Gastrocnemius medialis (tissue), 4 donors: Measurements from ENCODE around the gene CACNA2D2.

Experiments
- POLR2A ChIP-seq, 2 donors: fragments of 450-650 bp; IDR thresholded peaks; one replicate each; pipeline ENCODE4 v1.6.1; 2017; ENCODE audit warnings: antibody characterized with exemption in 2 of 2, mild to moderate bottlenecking in 2 of 2, moderate library complexity in 2 of 2
- TF ChIP-seq, protein P1 (sequence below), 5 experiments: fragments of 450-650 bp in 3 of 5; fragments of 200-600 bp in 2 of 5; sonication (generic) in 2 of 5; IDR thresholded peaks in 4 of 5; conservative IDR thresholded peaks in 1 of 5; 1 replicate in 4 of 5; 2 replicates in 1 of 5; pipeline ENCODE4 v1.5.1; 2016 to 2019; ENCODE audit warnings: antibody characterized with exemption in 5 of 5, mild to moderate bottlenecking in 3 of 5, moderate library complexity in 3 of 5

DNA sequence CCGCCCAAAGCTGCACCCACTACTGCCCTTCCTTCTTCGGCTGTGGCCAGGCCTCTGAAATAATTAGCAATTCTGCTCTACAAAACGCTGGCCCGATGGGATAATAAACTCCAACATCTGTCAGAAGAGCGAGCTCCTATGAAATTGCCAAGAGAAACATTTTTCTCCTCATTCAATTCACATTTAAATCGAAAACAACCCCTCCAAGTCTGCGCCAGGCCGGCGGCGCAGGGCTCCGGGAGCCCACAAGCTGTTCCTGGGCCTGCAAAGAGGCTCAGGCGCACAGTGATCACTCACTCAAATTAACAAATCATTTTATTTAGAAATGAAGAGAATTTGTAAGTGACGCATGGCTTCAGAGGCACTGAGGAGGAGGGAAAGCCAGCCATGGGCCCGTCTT is 88.8 kb downstream of the CACNA2D2 start:
- TF ChIP-seq POLR2A (IDR thresholded peaks at IDR 0.05) = no peak
- TF ChIP-seq, protein P1, sequence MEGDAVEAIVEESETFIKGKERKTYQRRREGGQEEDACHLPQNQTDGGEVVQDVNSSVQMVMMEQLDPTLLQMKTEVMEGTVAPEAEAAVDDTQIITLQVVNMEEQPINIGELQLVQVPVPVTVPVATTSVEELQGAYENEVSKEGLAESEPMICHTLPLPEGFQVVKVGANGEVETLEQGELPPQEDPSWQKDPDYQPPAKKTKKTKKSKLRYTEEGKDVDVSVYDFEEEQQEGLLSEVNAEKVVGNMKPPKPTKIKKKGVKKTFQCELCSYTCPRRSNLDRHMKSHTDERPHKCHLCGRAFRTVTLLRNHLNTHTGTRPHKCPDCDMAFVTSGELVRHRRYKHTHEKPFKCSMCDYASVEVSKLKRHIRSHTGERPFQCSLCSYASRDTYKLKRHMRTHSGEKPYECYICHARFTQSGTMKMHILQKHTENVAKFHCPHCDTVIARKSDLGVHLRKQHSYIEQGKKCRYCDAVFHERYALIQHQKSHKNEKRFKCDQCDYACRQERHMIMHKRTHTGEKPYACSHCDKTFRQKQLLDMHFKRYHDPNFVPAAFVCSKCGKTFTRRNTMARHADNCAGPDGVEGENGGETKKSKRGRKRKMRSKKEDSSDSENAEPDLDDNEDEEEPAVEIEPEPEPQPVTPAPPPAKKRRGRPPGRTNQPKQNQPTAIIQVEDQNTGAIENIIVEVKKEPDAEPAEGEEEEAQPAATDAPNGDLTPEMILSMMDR (IDR thresholded peaks at IDR 0.05 in 4 of 5, conservative IDR thresholded peaks at IDR 0.05 in 1 of 5) = no peak
